Activated B cell treated with CpG ODN at 0.5 μM for 24 hours (primary cell): ENCODE measurements around the gene ZNF578. TPM values are rescaled to one million over a fixed set of nuclear protein-coding genes. Genes with fewer than 3 reads are reported as not detected.
"Not testable (repeated sequence)": the region's sequence is repeated elsewhere in the genome, so short reads cannot be mapped to it uniquely, and the experiment has no call there.

Experiments
- ATAC-seq: fragments of 200-7000 bp; cut with Tn5 transposase; one replicate; pipeline ENCODE4 v1.10.0; 2021; ENCODE audit warnings: low read depth, mild to moderate bottlenecking, moderate library complexity
- CTCF ChIA-PET: fragments of 350-600 bp; sonication (Branson Sonifier 250); formaldehyde crosslinking; loops from one replicate; lab custom pipeline; 2021; ENCODE audit warnings: antibody characterized with exemption; lab: Charles Lee
- POLR2A ChIA-PET: fragments of 350-600 bp; sonication (Branson Sonifier 250); formaldehyde crosslinking; loops from one replicate; lab custom pipeline; 2021; ENCODE audit warnings: antibody characterized with exemption; lab: Charles Lee
- DNase-seq: peaks from one replicate; pipeline ENCODE4 v3.0.0; 2022
- H3K27ac Mint-ChIP-seq: one replicate; pipeline ENCODE4 v1.8.0; 2020; ENCODE audit warnings: mixed read lengths
- H3K27me3 Mint-ChIP-seq: one replicate; pipeline ENCODE4 v1.8.0; 2021; ENCODE audit warnings: mixed read lengths
- H3K36me3 Mint-ChIP-seq: one replicate; pipeline ENCODE4 v1.8.0; 2021; ENCODE audit warnings: low read depth, mixed read lengths
- H3K4me1 Mint-ChIP-seq: one replicate; pipeline ENCODE4 v1.8.0; 2021; ENCODE audit warnings: mixed read lengths
- H3K4me3 Mint-ChIP-seq: one replicate; pipeline ENCODE4 v1.8.0; 2020; ENCODE audit warnings: mild to moderate bottlenecking, mixed read lengths
- H3K9me3 Mint-ChIP-seq: one replicate; pipeline ENCODE4 v1.8.0; 2020; ENCODE audit warnings: mixed read lengths
- CTCF ChIP-seq: fragments of 200-600 bp; IDR thresholded peaks from one replicate; pipeline ENCODE4 v1.8.0; 2022; ENCODE audit warnings: antibody characterized with exemption, mild to moderate bottlenecking
- intact Hi-C: fragments of 100-400 bp; cut with micrococcal nuclease; formaldehyde crosslinking; loops from one replicate; pipeline ENCODE4 v1.15.1; 2024
- total RNA-seq: library from RNA; stranded (reverse); gene quantifications from 2 replicates; pipeline ENCODE4 v1.2.3, GENCODE V29; 2022

Gene ZNF578
- total RNA-seq, 1 donor from 2014 or later: 2.8 TPM

- Mint-ChIP-seq H3K36me3 (peaks cover 72% of the 10 kb centered on the region), H3K27ac (peak overlapping the region; percentile 37), H3K27me3 (no peaks in the 10 kb centered on the region), H3K4me3 (no peak overlapping the region), H3K9me3 (peaks cover 10% of the 10 kb centered on the region), H3K4me1 (peaks cover 14% of the 10 kb centered on the region)
- intact Hi-C loops: no loop called here
- CTCF ChIA-PET: no interaction called here
- no peak for TF ChIP-seq CTCF
- POLR2A ChIA-PET: no interaction called here
- DNase-seq (no peak), ATAC-seq (peak; percentile 40)
Measured at GRCh38 chr19:52542984-52543664, 89.8 kb downstream of the ZNF578 start.

- H3K4me1 Mint-ChIP-seq: no peaks in the 10 kb centered on the region
- H3K4me3 Mint-ChIP-seq: no peak overlapping the region
- peaks cover 37% of the 10 kb centered on the region for H3K9me3 Mint-ChIP-seq
- ChIA-PET CTCF (no interaction called here), POLR2A (no interaction called here)
- H3K27me3 Mint-ChIP-seq: no peaks in the 10 kb centered on the region
- ATAC-seq (no peak), DNase-seq (no peak)
- intact Hi-C loops: no loop called here
- peaks cover 82% of the 10 kb centered on the region for H3K36me3 Mint-ChIP-seq
- H3K27ac Mint-ChIP-seq: no peak overlapping the region
- TF ChIP-seq CTCF: no peak
Measured at GRCh38 chr19:52554216-52554971, 101.0 kb downstream of the ZNF578 start.

- DNase-seq (no peak), ATAC-seq (no peak)
- no peaks in the 10 kb centered on the region for H3K27me3 Mint-ChIP-seq
- TF ChIP-seq CTCF: no peak
- no peak overlapping the region for H3K4me3 Mint-ChIP-seq
- CTCF ChIA-PET: no interaction called here
- no peaks in the 10 kb centered on the region for H3K4me1 Mint-ChIP-seq
- peaks cover 38% of the 10 kb centered on the region for H3K9me3 Mint-ChIP-seq
- intact Hi-C loops: no loop called here
- H3K36me3 Mint-ChIP-seq: peaks cover 78% of the 10 kb centered on the region
- POLR2A ChIA-PET: no interaction called here
- H3K27ac Mint-ChIP-seq: no peak overlapping the region
Measured at GRCh38 chr19:52557231-52557995, 104.1 kb downstream of the ZNF578 start.

- ATAC-seq, H3K4me3 Mint-ChIP-seq, DNase-seq, CTCF ChIA-PET, POLR2A ChIA-PET, H3K27ac Mint-ChIP-seq, H3K27me3 Mint-ChIP-seq, H3K4me1 Mint-ChIP-seq, intact Hi-C loops: not testable (repeated sequence)
- peaks cover 78% of the 10 kb centered on the region for H3K36me3 Mint-ChIP-seq
- H3K9me3 Mint-ChIP-seq: peaks cover 36% of the 10 kb centered on the region
Measured at GRCh38 chr19:52558732-52559445, 105.5 kb downstream of the ZNF578 start.

- CTCF ChIA-PET, POLR2A ChIA-PET, H3K4me1 Mint-ChIP-seq, H3K27me3 Mint-ChIP-seq, H3K27ac Mint-ChIP-seq, DNase-seq, H3K4me3 Mint-ChIP-seq, intact Hi-C loops, ATAC-seq: not testable (repeated sequence)
- H3K36me3 Mint-ChIP-seq: peaks cover 71% of the 10 kb centered on the region
- peaks cover 29% of the 10 kb centered on the region for H3K9me3 Mint-ChIP-seq
Measured at GRCh38 chr19:52561611-52562010, 108.3 kb downstream of the ZNF578 start.

Other genes with a start within 250 kb of the ZNF578 start
- gene ZNF766, start 184.0 kb upstream of the ZNF578 start, total RNA-seq: 33.0 and 35.0 TPM in 2 replicates
- 24.0 and 25.5 TPM in 2 replicates for gene ZNF480, start 156.4 kb upstream of the ZNF578 start, total RNA-seq
- gene ZNF610, start 117.3 kb upstream of the ZNF578 start, total RNA-seq: 1.1 and 2.0 TPM in 2 replicates
- gene ZNF880, start 83.6 kb upstream of the ZNF578 start, total RNA-seq: 28.0 and 29.5 TPM in 2 replicates
- 29.8 and 40.3 TPM in 2 replicates for gene ZNF528, start 55.7 kb upstream of the ZNF578 start, total RNA-seq
- gene ZNF534, start 24.4 kb upstream of the ZNF578 start, total RNA-seq: 0.16 TPM in 1 of 2 replicates, not detected in the other
- 31.1 and 33.7 TPM in 2 replicates for gene ZNF808, start 74.1 kb downstream of the ZNF578 start, total RNA-seq
- 30.6 and 32.7 TPM in 2 replicates for gene ZNF701, start 116.7 kb downstream of the ZNF578 start, total RNA-seq
- 42.3 and 49.4 TPM in 2 replicates for gene ZNF83, start 184.8 kb downstream of the ZNF578 start, total RNA-seq